Thoracic aorta (tissue), 2 donors: ENCODE measurements around the gene MRPS18A. TPM values are rescaled to one million over a fixed set of nuclear protein-coding genes. Genes with fewer than 3 reads are reported as not detected.

Source experiments
- ATAC-seq: fragments of 150-250 bp; one replicate; pipeline ENCODE4 v1.8.0; 2017; ENCODE audit warnings: low read depth; ENCODE audit not compliant: insufficient number of reproducible peaks, low FRiP score
- DNase-seq: peaks from one replicate; pipeline ENCODE4 v3.0.0-alpha.2; 2020; ENCODE audit warnings: low spot score
- H3K27ac ChIP-seq, 2 donors: fragments of 200-600 bp; sonication (generic); 1 replicate in 1 of 2; 2 replicates in 1 of 2; pipeline ENCODE4 v1.5.1; 2016; ENCODE audit warnings: mild to moderate bottlenecking in 2 of 2, moderate library complexity in 2 of 2
- H3K27me3 ChIP-seq: fragments of 200-600 bp; sonication (generic); replicated peaks from 2 replicates; pipeline ENCODE4 v1.6.0; 2016; ENCODE audit warnings: mild to moderate bottlenecking; ENCODE audit not compliant: insufficient read depth
- H3K36me3 ChIP-seq: fragments of 200-600 bp; sonication (generic); one replicate; pipeline ENCODE4 v1.5.1; 2016
- H3K4me1 ChIP-seq, 2 donors: fragments of 200-600 bp; sonication (generic); 1 replicate in 1 of 2; 2 replicates in 1 of 2; pipeline versions ENCODE4 v1.5.1 to v1.6.0; 2016; ENCODE audit warnings: low read depth in 2 of 2, mild to moderate bottlenecking in 1 of 2; ENCODE audit not compliant: control insufficient read depth in 1 of 2
- H3K4me3 ChIP-seq: fragments of 200-600 bp; sonication (generic); 2 replicates; pipeline ENCODE4 v1.5.1; 2016; ENCODE audit warnings: mild to moderate bottlenecking
- H3K9me3 ChIP-seq: fragments of 200-600 bp; sonication (generic); 2 replicates; pipeline ENCODE4 v1.5.1; 2016
- total RNA-seq, 2 donors: library from RNA; depleted of rRNA; stranded (reverse); fragments of >200 nt; gene quantifications; one replicate each; pipeline versions ENCODE4 v1.1.0 to v1.2.3, GENCODE V29; 2016
- TF ChIP-seq, protein P1 (sequence below): fragments of 200-600 bp; sonication (generic); IDR thresholded peaks from one replicate; pipeline ENCODE4 v1.5.1; 2019; ENCODE audit warnings: antibody characterized with exemption

The MRPS18A gene
- total RNA-seq, 2 donors from 2014 or later: 21.2 to 39.4 TPM

DNA sequence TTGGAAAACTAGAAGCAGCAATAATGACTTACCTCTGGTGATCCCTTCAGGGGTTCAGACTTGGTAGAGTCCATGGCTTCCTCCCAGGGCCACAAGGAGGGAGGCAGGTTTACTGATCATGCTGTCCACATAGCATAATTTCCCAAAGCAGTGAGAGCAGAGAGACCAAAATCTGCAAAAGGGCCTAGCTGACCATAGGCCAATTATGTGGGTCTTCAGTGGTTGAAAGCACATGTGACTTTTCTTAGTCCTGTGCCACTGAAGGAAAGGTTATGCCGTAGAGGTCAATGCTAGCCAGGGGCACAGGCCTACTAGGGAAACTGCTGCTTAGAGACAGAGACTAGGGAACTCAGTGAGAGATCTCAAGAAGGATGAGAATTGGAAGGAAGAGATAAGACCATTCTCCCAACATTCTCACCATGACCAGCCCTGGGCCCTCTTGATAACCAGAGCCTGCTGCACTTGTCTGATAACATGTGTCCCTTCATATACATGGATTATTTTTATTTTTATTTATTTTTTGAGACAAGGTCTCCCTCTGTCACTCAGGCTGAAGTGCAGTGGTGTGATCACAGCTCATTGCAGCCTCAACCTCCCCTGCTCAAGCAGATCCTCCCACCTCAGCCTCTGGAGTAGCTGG is 56.5 kb downstream of the MRPS18A start:
- no peaks in the 10 kb centered on the region for H3K9me3 ChIP-seq
- peaks cover 3% of the 10 kb centered on the region for H3K36me3 ChIP-seq
- DNase-seq (no peak), ATAC-seq (no peak)
- peak overlapping the region in 1 of 2 donors; percentile 98 for H3K27ac ChIP-seq
- H3K4me1 ChIP-seq: peaks cover 10 to 24% of the 10 kb centered on the region in 2 donors
- no peaks in the 10 kb centered on the region for H3K27me3 ChIP-seq
- TF ChIP-seq, protein P1, sequence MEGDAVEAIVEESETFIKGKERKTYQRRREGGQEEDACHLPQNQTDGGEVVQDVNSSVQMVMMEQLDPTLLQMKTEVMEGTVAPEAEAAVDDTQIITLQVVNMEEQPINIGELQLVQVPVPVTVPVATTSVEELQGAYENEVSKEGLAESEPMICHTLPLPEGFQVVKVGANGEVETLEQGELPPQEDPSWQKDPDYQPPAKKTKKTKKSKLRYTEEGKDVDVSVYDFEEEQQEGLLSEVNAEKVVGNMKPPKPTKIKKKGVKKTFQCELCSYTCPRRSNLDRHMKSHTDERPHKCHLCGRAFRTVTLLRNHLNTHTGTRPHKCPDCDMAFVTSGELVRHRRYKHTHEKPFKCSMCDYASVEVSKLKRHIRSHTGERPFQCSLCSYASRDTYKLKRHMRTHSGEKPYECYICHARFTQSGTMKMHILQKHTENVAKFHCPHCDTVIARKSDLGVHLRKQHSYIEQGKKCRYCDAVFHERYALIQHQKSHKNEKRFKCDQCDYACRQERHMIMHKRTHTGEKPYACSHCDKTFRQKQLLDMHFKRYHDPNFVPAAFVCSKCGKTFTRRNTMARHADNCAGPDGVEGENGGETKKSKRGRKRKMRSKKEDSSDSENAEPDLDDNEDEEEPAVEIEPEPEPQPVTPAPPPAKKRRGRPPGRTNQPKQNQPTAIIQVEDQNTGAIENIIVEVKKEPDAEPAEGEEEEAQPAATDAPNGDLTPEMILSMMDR: no peak
- no peak overlapping the region for H3K4me3 ChIP-seq

DNA sequence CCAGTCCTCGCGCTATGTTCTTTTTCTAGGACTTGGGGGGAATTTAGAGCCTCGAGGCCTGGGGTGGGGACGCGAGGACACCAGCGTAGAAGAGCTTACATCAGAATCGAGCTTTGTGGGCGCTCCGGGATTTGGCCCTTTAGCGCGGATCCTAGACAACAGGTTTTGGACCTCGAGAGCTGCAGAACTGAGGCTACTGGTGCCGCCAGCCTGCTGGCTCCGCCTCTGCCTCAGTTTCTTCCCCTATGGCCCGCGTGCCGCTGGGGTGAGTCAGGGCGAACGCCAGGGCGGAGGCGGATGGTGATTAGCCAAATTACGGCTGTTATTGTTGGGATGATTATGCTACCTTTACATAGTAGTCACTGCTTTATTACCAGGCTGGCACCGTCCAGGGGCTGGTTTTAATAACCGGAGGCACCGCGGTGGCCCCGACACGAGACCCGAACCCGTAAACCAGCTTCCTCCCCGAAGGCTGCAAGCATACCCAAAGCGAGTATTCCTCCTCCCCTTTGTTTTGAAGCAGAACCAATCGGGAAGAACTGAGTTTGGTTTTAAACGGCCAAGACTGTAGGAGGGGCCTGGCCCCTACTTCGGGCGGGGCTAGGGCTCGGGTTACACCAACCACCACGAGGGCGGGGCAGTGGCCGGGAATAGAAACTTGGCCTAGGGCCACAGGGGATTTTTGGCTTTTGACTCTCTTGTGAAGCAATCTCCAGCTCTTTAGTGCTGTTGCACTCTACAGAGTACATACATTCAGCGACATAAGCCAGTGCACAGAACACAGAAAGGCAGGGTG is 57.9 kb downstream of the MRPS18A start:
- no peaks in the 10 kb centered on the region for H3K27me3 ChIP-seq
- H3K27ac ChIP-seq: peak overlapping the region; percentile 94 to 98
- TF ChIP-seq, protein P1: no peak
- H3K9me3 ChIP-seq: no peaks in the 10 kb centered on the region
- DNase-seq (peak; percentile 86), ATAC-seq (peak; percentile 94)
- H3K36me3 ChIP-seq: peaks cover 13% of the 10 kb centered on the region
- H3K4me3 ChIP-seq: peak overlapping the region; percentile 94
- peaks cover 10 to 28% of the 10 kb centered on the region in 2 donors for H3K4me1 ChIP-seq

DNA sequence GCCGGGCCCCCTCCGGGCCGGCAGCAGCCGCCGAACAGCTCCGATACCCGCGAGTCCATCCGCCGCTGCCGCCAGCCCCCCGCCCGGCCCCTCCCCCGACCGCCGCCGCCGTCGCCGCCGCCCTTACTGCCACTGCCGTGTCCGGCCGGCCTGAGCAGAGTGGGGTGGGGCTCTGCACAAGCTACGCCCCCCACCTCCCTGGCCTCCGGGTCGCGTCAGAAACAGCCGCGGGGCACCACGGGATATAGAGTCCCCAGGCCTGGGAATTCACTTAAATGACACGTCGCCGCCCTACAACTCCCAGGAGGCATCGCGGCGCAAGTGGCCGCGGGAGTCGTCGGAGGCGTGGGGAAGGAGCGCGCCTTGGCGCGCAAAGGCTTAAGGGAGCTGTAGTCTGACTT is 58.5 kb downstream of the MRPS18A start, which contains the start of gene GTPBP2:
TSS of gene GTPBP2 (minus strand) at position 161 of the 401 bp plus-strand sequence. CDS start at position 59, 102 bp downstream.
- no peaks in the 10 kb centered on the region for H3K9me3 ChIP-seq
- no peaks in the 10 kb centered on the region for H3K27me3 ChIP-seq
- ATAC-seq (peak; percentile 79), DNase-seq (peak; percentile 97)
- H3K27ac ChIP-seq: peak within 1 kb of the TSS; percentile 94 to 98
- H3K4me1 ChIP-seq: peaks cover 10 to 28% of the 10 kb centered on the region in 2 donors
- TF ChIP-seq, protein P1: no peak
- H3K4me3 ChIP-seq: peak within 1 kb of the TSS; percentile 94
- H3K36me3 ChIP-seq: peaks cover 19% of the 10 kb centered on the region

DNA sequence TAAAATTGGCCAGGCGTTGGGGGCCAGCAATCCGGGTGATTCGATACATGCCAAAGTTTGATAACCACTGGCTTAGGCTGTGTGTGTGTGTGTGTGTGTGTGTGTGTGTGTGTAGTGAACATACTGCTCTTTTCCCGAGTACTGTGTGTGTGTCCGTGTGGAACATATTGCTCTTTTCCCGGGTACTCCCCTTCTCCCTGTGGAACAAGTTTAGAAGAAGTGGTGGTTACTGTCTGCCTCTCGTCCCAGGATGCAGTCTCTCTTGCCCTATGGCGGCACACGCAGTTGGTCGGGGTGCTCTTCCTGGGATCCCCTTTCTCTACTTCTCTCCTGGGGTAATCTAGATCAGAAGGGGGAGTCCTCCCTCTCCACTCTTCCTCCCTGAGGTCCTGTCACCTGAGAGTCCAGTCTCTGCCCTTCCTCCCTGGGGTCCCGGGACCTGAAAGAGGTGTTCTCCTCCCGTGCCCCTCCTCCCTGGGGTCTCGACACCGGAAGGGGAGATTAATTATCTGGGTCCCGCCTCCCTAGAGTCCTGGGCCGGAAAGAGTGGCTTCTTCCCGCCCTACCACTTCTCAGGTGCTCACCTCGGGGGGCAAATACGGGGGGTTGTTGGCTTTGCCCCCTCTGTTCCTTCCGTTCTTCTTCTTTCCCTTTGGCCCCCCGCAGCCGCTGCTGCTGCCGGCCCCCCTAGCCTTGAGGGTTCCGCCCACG is 59.0 kb downstream of the MRPS18A start:
- ATAC-seq (no peak), DNase-seq (no peak)
- Histone ChIP-seq H3K4me1 (peaks cover 10 to 28% of the 10 kb centered on the region in 2 donors), H3K27me3 (no peaks in the 10 kb centered on the region), H3K9me3 (no peaks in the 10 kb centered on the region), H3K36me3 (peaks cover 25% of the 10 kb centered on the region), H3K4me3 (peak overlapping the region; percentile 94), H3K27ac (peak overlapping the region; percentile 89 to 91)
- TF ChIP-seq, protein P1: no peak
